ENCODE data around the gene AFAP1L2.
"Not testable (repeated sequence)": the region's sequence is repeated elsewhere in the genome, so short reads cannot be mapped to it uniquely, and the experiment has no call there.

The AFAP1L2 gene

GRCh38 chr10:114356751-114357514, 47.4 kb downstream of the AFAP1L2 start:
- DNase-seq: no peak

GRCh38 chr10:114356126-114356525, 48.2 kb downstream of the AFAP1L2 start:
- no peak for DNase-seq

GRCh38 chr10:114353383-114353782, 50.9 kb downstream of the AFAP1L2 start:
- DNase-seq: no peak

GRCh38 chr10:114352653-114353298, 51.5 kb downstream of the AFAP1L2 start:
- DNase-seq: no peak

- no peak for DNase-seq
These were observed 53.6 kb downstream of the AFAP1L2 start for GRCh38 chr10:114350751-114351150.

GRCh38 chr10:114349522-114350215, 54.6 kb downstream of the AFAP1L2 start:
- DNase-seq: no peak

- DNase-seq: not testable (repeated sequence)
These were observed 55.2 kb downstream of the AFAP1L2 start for GRCh38 chr10:114349071-114349470.

- DNase-seq: no peak
These were observed 56.5 kb downstream of the AFAP1L2 start for GRCh38 chr10:114347791-114348190.

- no peak for DNase-seq
These were observed 57.1 kb downstream of the AFAP1L2 start for GRCh38 chr10:114347241-114347640.

- no peak for DNase-seq
These were observed 57.9 kb downstream of the AFAP1L2 start for GRCh38 chr10:114346176-114347031.

- DNase-seq: no peak
These were observed 58.6 kb downstream of the AFAP1L2 start for GRCh38 chr10:114345701-114346100.

- no peak for DNase-seq
These were observed 60.4 kb downstream of the AFAP1L2 start for GRCh38 chr10:114343623-114344505.

GRCh38 chr10:114342976-114343375, 61.3 kb downstream of the AFAP1L2 start:
- no peak for DNase-seq

GRCh38 chr10:114340816-114341215, 63.5 kb downstream of the AFAP1L2 start:
- DNase-seq: no peak

GRCh38 chr10:114337510-114338462, 66.5 kb downstream of the AFAP1L2 start:
- no peak for DNase-seq

- DNase-seq: no peak
These were observed 67.3 kb downstream of the AFAP1L2 start for GRCh38 chr10:114336823-114337509.

GRCh38 chr10:114335614-114336013, 68.7 kb downstream of the AFAP1L2 start:
- DNase-seq: no peak

- no peak for DNase-seq
These were observed 70.0 kb downstream of the AFAP1L2 start for GRCh38 chr10:114334301-114334700.

GRCh38 chr10:114333441-114333840, 70.9 kb downstream of the AFAP1L2 start:
- DNase-seq: not testable (repeated sequence)

All from T-helper 9 cell (primary cell).